NCI-H2029 (cell line): ENCODE results near the gene RAN.
"Not testable (repeated sequence)": the region's sequence is repeated elsewhere in the genome, so short reads cannot be mapped to it uniquely, and the experiment has no call there.

Experiments used
- DNase-seq: peaks from one replicate; lab custom pipeline; 2025; lab: John Stamatoyannopoulos, UW

The RAN gene

DNA sequence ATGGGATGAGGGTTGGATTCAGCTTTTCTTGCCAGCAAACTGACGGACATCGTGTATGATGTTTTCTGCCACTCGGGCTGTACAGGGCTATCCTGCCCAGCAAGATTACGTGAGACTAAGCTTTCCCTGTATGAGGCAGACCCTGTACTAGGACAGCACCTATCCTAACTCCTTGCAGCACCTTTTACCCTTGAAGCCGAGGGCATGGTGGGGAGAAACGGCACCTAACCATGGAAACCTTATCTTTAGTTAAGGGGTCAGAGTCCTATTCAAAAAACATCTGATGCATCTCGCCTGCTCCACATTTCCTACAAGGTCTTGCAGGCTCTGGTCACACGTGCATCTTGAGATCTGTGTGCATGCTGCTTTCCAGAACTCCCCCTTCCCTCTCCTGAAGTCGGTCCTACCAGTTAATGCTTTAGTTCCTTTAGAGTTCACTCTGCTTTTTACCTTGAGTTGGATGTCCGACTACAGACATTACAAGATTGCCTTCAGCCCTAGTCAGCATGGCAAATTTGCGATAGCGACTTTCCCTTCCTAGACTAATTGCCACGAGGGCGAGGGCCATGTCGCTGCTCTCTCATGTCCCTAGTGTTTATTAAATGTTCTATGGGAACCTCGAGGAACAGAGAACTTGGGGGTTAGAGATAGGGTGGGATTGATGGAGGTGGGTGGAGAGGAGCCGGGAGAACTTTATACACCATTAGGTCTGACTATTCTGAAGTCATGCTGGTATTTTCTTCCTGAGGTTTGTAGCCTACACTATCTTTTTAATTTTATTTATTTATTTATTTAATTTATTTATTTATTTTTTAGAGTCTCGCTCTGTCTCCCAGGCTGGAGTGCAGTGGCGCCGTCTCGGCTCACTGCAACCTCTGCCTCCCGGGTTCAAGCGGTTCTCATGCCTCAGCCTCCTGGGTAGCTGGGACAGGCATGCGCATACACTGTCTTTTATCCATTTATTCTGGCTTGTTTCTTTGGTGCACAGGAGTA lies 6.6 kb downstream of the RAN start:
- DNase-seq, result no peak

DNA sequence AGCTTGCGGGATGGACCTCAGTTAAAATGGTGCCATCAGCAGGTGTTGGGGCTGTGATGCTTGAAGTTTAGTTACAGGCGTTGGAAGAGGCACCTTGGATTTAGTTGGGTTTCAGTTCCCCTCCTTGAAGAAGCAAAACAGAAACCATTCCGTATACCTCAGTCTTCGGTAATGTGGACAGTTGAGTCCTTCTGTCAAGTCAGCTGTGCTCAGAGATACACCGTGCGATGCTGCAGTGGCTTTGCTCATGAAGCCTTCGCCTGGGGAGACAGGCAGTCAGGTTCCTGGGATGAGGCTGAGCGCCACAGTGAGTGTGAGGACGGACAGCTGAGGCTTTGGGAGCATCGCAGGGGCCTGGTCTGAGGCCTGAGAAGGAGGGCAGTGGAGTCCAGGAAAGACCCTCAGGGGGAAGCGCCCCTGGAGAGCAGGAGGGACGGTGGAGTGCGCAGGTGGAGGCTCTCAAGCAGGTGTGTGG lies 7.4 kb downstream of the RAN start:
- DNase-seq, result no peak

DNA sequence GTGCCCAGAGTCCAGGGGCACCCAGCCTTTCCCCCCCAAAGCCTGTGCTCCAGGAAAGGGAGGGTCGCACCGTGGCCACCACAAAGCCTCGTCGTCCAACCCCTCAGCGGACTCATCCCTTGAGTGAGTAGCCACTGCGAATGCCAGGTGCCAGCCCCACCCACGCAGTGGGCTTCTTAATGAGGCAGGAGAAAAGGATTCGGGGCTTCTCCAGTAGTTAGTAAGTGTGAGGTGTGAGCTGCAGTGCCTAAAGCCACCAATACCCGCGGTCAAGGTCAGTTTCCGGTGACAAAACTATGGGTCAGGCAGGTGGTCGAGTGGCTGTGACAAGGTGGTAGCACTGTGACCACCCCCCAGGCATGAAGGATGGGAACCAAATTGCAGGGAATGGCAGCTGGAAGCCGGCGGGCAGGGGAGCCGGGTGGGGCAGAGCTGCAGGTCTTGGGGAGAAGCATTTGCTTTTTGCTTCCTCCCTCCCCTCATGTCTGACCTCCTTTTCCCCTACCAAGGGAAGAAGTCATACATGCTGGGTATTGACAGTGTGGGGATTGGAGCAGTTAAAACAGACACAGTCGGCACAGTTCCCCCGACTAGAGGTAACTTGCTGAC lies 8.0 kb downstream of the RAN start:
- no peak for DNase-seq

GRCh38 chr12:130880411-130880885 lies 8.6 kb downstream of the RAN start:
- DNase-seq, result no peak

DNA sequence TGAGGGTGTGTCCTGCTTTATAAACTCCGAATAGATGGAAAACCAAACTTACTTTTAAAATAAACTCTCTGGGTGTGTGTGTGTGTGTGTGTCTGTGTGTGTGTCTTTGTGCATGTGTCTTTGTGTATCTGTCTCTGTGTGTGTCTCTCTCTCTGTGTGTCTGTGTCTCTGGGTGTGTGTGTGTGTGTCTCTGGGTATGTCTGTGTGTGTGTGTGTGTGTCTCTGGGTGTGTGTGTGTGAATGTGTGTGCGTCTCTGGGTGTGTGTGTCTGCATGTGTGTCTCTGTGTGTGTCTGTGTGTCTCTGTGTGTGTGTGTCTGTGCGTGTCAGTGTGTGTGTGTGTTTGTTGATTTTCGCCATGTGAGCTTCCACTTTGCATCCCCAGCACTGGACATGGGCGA lies 9.2 kb downstream of the RAN start:
- no peak for DNase-seq

DNA sequence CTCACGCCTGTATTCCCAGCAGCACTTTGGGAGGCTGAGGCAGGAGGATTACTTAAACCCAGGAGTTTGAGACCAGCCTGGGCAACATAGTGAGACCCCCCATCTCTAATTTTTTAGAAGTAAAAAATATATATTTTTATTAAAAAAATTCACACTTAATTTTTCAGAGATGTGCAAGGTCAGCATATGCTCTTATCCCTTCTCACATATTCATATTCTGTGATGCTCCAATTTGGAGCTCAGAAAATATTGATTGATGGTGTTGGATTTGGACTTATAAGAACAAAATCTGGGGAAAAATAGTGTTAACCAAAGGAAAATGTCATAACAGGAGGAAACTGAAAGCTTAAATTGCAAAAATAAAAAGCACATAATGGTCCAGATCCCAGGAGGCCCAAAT lies 9.7 kb downstream of the RAN start:
- no peak for DNase-seq

DNA sequence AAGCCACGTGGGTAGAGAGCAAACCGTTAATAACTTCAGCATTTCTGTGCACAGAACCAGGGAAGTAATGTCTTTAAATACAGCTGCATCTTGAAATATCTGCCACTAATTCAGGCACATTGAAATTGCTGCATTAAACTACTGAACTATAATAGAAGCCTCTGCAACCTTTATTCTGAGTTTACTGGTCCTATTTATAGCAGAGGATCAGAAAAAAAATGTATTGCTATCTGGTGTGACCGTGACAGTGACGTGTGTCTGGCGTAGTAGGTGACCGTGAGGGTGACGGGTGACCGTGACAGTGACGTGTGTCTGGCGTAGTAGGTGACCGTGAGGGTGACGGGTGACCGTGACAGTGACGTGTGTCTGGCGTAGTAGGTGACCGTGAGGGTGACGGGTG lies 15.3 kb downstream of the RAN start:
- DNase-seq, result not testable (repeated sequence)

- DNase-seq, result no peak
Measured at GRCh38 chr12:130904064-130904463, 32.2 kb downstream of the RAN start.

- not testable (repeated sequence) for DNase-seq
Measured at GRCh38 chr12:130904936-130905455, 33.1 kb downstream of the RAN start.

DNA sequence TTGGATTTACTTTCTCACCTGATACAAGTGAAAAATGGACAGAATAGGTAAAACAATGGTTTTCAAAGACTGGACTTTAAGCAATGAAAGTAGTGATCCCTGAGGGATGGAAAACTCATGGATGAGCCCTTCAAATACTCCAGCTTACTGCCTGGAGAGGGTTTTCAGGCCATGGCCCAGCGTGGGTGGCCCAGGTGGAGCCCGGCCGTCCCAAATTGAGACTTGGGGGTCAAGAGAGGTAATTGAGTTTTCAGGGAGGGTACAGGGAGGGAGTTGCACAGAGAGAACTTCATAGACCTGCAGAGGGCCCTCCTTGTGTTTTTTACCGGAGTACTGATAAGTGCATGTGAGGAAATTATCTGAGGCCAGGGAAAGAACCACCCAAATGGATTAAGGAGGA lies 37.2 kb downstream of the RAN start:
- DNase-seq, result no peak

GRCh38 chr12:130911193-130911592 lies 39.3 kb downstream of the RAN start:
- no peak for DNase-seq

- DNase-seq, result no peak
Measured at GRCh38 chr12:130911933-130912332, 40.1 kb downstream of the RAN start.

DNA sequence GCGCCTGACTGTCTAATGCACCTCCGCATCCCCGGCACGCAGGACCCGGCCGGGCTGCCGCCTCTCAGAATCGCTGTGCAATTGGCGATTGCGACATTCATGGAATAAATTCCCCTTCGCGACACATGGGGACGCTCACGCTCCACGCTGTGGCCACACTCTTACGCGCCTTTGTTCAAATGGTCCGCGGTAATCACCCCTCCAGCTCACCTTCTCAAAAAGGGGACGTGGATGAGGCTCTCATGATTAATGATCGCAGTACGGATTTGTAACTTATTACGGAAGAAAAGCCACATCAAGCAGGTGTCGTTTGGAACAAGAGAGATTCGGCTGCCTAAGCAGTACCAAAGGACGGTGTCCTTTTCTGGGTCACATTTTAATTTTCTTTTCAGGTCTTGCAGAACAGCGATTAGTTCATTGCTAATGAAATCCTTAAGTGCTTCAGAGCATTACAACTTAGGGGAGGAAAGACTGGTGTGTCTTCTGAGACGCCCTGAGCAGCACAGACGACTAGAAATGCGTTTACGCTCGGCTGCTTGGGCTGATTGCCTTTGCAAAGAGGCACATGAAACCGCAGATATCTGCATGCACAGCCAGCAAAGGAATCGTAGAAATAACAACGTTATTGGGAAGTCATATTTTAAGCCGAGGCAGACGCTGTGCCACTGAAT lies 44.5 kb downstream of the RAN start:
- DNase-seq, result peak; percentile 43

DNA sequence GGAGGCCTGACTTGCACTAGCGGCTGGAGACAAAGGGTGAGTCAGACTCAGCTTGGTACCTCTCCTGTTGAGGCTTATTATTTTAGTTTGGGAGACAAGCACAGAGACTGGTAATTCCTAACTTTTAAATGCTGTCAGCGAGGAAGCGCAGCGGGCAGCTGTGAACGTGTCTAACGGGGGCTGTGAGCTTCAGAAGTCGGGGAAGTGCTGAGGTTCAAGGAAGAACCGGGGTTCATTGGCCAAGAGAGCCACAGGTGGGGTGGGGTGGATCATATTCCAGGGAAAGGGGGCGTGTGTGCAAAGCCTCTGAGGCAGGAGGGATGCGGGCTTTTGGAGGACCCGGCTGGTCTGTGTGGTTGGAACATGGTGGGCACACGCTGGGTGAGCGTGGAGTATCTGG lies 45.7 kb downstream of the RAN start:
- no peak for DNase-seq

- DNase-seq, result no peak
Measured at GRCh38 chr12:130919086-130919485, 47.2 kb downstream of the RAN start.

DNA sequence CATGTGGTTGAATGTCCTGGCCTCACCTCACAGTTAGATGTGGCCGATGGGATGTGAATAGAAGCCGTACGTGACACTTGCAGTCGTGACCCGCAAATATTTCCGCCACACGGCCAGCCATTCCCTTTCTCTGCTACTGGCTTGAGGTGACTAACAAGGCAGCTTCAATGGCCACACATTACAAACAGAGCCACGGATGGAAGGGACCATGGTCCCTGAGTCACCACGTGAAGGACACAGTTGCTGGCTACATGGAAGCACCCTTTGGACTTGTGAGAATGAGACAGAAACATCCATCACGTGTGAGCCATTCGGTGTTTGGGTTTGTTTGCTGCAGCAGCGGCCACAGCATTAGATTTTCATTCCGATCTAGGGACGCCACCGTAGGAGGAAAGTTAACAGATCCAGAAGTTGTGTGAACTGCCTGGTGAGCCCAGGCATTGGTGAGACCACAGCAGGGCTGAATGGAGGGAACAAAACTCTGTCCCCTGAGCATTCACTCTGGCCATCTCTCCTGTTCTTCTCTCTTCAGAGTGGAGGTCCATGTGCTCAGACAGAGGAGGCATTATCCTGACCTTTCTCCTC lies 48.3 kb downstream of the RAN start:
- DNase-seq, result no peak

DNA sequence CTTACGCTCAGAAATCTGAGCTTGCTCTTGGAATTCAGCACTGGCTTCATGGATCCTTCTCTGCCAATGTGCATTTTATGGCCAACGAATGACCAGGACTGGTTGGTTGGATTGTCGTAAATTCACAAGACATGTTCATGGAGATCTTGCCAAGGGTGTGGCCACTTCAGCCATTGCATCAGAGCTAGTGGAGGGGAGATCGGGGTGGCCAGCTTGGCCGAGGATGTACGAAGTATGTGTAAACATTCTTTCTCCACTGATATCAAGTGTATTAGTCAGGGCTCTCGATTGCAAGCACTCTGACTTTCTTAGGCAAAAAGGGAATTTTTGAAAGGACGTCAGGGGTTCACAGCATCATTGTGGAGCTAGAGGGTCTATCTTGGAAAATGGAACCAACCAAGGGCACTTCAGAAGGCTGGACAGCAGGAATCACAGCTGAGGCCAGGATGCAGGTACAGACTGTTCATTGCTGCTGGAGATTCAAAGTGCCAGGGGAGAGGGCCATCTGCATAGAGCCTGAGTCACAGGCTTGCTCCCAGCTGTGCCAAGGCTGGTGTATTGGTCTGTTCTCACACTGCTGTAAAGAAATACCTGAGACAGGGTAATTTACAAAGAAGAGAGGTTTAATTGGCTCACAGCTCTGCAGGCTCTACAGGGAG lies 49.0 kb downstream of the RAN start:
- DNase-seq, result no peak

DNA sequence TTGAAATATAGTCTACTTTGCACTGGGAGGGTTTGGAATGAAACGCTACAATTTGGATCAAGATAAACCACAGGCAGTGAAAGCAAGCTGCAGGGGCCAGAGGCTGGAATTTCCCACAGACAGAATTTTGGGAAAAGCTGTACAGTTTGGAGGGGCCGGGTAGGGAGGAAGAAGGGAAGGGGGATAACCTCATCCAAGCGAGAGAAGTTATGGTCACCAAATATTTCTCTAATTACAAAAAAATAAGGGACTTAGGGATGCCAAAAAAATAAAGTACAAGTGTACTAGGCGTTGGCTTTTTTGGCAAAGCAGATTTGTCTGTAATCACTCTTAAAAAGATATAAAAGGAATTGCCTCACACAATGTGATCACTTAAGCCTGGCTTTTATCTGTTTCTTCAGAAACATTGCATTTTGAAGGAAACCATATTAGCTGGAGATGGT lies 50.7 kb downstream of the RAN start:
- no peak for DNase-seq

GRCh38 chr12:130924966-130925665 lies 53.2 kb downstream of the RAN start:
- no peak for DNase-seq

- no peak for DNase-seq
Measured at GRCh38 chr12:130925666-130926015, 53.8 kb downstream of the RAN start.
